CD4-positive, alpha-beta T cell (primary cell): ENCODE data around the gene COMMD7. TPM values are rescaled to one million over a fixed set of nuclear protein-coding genes. Genes with fewer than 3 reads are reported as not detected.
A peak's percentile ranks its signal among the peaks of the same experiment; 100 is the strongest.

Experiments used
- ATAC-seq: fragments of 200-7000 bp; cut with Tn5 transposase; one replicate; pipeline ENCODE4 v1.10.0; 2022; ENCODE audit warnings: mild to moderate bottlenecking; ENCODE audit not compliant: poor library complexity
- CTCF ChIA-PET: fragments of 350-600 bp; sonication (Branson Sonifier 250); formaldehyde crosslinking; loops from one replicate; lab custom pipeline; 2021; ENCODE audit warnings: antibody characterized with exemption, inconsistent platforms; lab: Charles Lee
- POLR2A ChIA-PET: fragments of 350-600 bp; sonication (Branson Sonifier 250); formaldehyde crosslinking; loops from one replicate; lab custom pipeline; 2021; ENCODE audit warnings: antibody characterized with exemption, inconsistent platforms; lab: Charles Lee
- DNase-seq, 14 experiments: peaks; one replicate each; pipeline ENCODE4 v3.0.0-alpha.2; 2013 to 2020; ENCODE audit warnings: mixed read lengths in 2 of 14
- H3K27ac ChIP-seq, 2 donors: one replicate each; pipeline versions ENCODE4 v1.5.1 to v1.7.0; 2013; ENCODE audit warnings: low read length in 2 of 2, low read depth in 1 of 2, mild to moderate bottlenecking in 1 of 2
- H3K27me3 ChIP-seq, 2 experiments: 1 replicate in 1 of 2; 2 replicates in 1 of 2; pipeline versions ENCODE4 v1.6.1 to v1.7.0; 2013; ENCODE audit warnings: low read length in 2 of 2, control low read depth in 1 of 2, mild to moderate bottlenecking in 1 of 2, moderate library complexity in 1 of 2; ENCODE audit not compliant: insufficient read depth in 2 of 2, control insufficient read depth in 1 of 2
- H3K36me3 ChIP-seq: one replicate; pipeline ENCODE4 v1.6.1; 2013; ENCODE audit warnings: low read length, control low read depth; ENCODE audit not compliant: insufficient read depth
- H3K4me1 ChIP-seq: one replicate; pipeline ENCODE4 v1.6.1; 2013; ENCODE audit warnings: low read length, control low read depth; ENCODE audit not compliant: insufficient read depth
- H3K4me3 ChIP-seq: one replicate; pipeline ENCODE4 v1.5.1; 2013; ENCODE audit warnings: mild to moderate bottlenecking, low read length, moderate library complexity
- H3K9me3 ChIP-seq, 2 experiments: 1 replicate in 1 of 2; 2 replicates in 1 of 2; pipeline versions ENCODE4 v1.6.1 to v1.7.0; 2013; ENCODE audit warnings: low read length in 2 of 2, mild to moderate bottlenecking in 2 of 2, control low read depth in 1 of 2, moderate library complexity in 1 of 2; ENCODE audit not compliant: control insufficient read depth in 1 of 2, insufficient read depth in 1 of 2
- H3K27ac Mint-ChIP-seq: one replicate; pipeline ENCODE4 v1.8.0; 2020; ENCODE audit warnings: mixed read lengths
- H3K27me3 Mint-ChIP-seq: one replicate; pipeline ENCODE4 v1.8.0; 2021; ENCODE audit warnings: mixed read lengths
- H3K36me3 Mint-ChIP-seq: one replicate; pipeline ENCODE4 v1.8.0; 2021; ENCODE audit warnings: low read depth, mixed read lengths
- H3K4me1 Mint-ChIP-seq: one replicate; pipeline ENCODE4 v1.8.0; 2021; ENCODE audit warnings: low read depth, mixed read lengths
- H3K4me3 Mint-ChIP-seq: one replicate; pipeline ENCODE4 v1.8.0; 2020; ENCODE audit warnings: mild to moderate bottlenecking, mixed read lengths
- H3K9me3 Mint-ChIP-seq: one replicate; pipeline ENCODE4 v1.8.0; 2020; ENCODE audit warnings: mixed read lengths
- intact Hi-C, 2 experiments: fragments of 100-400 bp; cut with DNase I in 1 of 2; cut with micrococcal nuclease in 1 of 2; formaldehyde crosslinking; loops; one replicate each; pipeline versions ENCODE4 v1.15.1 to v1.9.0; 2023 to 2025; cut with DNase I, micrococcal nuclease
- polyA plus RNA-seq, 2 donors: library from polyadenylated mRNA; unstranded; fragments of 120-200 nt; gene quantifications; one replicate each; pipeline ENCODE4 v1.2.1, GENCODE V29; 2013
- total RNA-seq, 174 experiments: library from RNA in 2 of 174; stranded (reverse) in 2 of 174; gene quantifications; one replicate each; pipeline ENCODE4 v1.2.3 and lab custom pipeline; 2021 to 2026
- TF ChIP-seq, protein P1 (sequence below): fragments of 200-600 bp; IDR thresholded peaks from one replicate; pipeline ENCODE4 v1.8.0; 2022; ENCODE audit warnings: antibody characterized with exemption, mild to moderate bottlenecking

COMMD7 gene
- total RNA-seq (10 to 100 TPM; 30.3 to 30.4 TPM), total RNA-seq (lab: John Stamatoyannopoulos, UW) (5.3 to 24.9 (median 14.6) reads per million in 172 experiments)
- 47.2 TPM for polyA plus RNA-seq (2013, experiment 1 of 2)
- polyA plus RNA-seq (2013, experiment 2 of 2), result 49.3 TPM

DNA sequence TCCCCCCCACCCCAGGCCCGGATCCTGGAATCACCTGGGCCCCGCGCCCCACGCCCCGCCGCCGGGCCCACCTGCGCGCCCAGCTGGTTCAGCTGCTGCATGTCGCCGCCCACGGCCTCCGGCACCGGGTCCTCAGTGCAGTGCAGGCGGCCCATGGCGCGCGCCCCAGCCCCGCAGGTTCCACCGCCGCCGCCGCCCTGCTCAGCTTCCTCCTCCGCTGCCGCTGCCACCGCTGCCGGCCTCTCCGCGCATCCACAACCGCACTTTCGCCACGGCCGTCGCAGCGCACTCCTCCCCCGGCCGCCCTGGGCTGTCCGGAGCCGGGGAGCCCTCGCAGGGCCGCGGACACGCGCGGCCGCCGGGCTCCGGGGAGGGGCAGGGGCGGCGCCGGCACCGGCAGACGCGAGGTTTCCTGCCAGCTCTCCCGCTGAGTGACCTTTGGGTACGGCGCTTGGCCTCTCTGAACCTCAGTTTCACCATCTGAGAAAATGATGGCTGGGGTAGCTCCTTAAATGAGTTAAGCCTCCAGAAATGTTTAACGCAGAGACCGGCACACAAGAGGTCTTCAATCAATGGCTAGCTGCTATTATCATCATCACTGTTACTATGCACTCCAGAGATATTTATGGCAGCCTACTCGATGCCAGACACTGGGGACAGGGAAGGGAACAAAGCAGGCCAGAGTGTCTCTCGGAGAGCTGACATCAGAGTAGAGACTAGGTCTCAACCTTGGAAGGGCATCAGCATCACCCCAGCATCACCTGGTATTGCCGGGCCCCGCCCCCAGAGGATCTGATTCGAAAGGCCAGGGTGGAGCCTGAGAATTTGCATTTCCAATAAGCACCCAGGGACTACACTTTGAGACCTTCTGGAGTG, at the start of gene COMMD7:
Gene COMMD7 (minus strand): TSS at position 231 of the 876 bp plus-strand sequence. CDS start 76 bp downstream, at position 155.
- CTCF ChIA-PET, result interaction anchor here (0.8 to 1.6 kb wide), 5 partner anchors 19 to 222 kb away, joined by 3 to 9 read pairs (median 4); partner anchors contain the start of gene DNMT3B
- peaks cover 41% of the 10 kb centered on the region for H3K4me1 Mint-ChIP-seq
- peak within 1 kb of the TSS; percentile 96 for H3K27ac Mint-ChIP-seq
- intact Hi-C loops, result loop anchor here (1.0 to 5.0 kb wide), 3 partner anchors 19 to 69 kb away; partner anchors contain the start of gene DNMT3B (in 1 of the 2)
- TF ChIP-seq, protein P1, sequence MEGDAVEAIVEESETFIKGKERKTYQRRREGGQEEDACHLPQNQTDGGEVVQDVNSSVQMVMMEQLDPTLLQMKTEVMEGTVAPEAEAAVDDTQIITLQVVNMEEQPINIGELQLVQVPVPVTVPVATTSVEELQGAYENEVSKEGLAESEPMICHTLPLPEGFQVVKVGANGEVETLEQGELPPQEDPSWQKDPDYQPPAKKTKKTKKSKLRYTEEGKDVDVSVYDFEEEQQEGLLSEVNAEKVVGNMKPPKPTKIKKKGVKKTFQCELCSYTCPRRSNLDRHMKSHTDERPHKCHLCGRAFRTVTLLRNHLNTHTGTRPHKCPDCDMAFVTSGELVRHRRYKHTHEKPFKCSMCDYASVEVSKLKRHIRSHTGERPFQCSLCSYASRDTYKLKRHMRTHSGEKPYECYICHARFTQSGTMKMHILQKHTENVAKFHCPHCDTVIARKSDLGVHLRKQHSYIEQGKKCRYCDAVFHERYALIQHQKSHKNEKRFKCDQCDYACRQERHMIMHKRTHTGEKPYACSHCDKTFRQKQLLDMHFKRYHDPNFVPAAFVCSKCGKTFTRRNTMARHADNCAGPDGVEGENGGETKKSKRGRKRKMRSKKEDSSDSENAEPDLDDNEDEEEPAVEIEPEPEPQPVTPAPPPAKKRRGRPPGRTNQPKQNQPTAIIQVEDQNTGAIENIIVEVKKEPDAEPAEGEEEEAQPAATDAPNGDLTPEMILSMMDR, result no peak
- DNase-seq, result peak; percentile 45 to 83 (median 58)
- peak within 1 kb of the TSS; percentile 88 for H3K4me3 ChIP-seq
- H3K36me3 ChIP-seq, result no peaks in the 10 kb centered on the region
- H3K9me3 Mint-ChIP-seq, result no peaks in the 10 kb centered on the region
- peaks cover 38% of the 10 kb centered on the region for H3K4me1 ChIP-seq
- H3K27ac ChIP-seq, result peak within 1 kb of the TSS; percentile 85 to 91
- ATAC-seq, result peak; percentile 75
- no peaks in the 10 kb centered on the region for H3K27me3 Mint-ChIP-seq
- no peaks in the 10 kb centered on the region for H3K27me3 ChIP-seq
- no peaks in the 10 kb centered on the region for H3K9me3 ChIP-seq
- H3K4me3 Mint-ChIP-seq, result peak within 1 kb of the TSS; percentile 94
- POLR2A ChIA-PET, result interaction anchor here (0.6 to 2.6 kb wide), 10 partner anchors 9 to 783 kb away, joined by 3 to 22 read pairs (median 3); partner anchors contain the start of gene DNMT3B
- peaks cover 4% of the 10 kb centered on the region for H3K36me3 Mint-ChIP-seq

DNA sequence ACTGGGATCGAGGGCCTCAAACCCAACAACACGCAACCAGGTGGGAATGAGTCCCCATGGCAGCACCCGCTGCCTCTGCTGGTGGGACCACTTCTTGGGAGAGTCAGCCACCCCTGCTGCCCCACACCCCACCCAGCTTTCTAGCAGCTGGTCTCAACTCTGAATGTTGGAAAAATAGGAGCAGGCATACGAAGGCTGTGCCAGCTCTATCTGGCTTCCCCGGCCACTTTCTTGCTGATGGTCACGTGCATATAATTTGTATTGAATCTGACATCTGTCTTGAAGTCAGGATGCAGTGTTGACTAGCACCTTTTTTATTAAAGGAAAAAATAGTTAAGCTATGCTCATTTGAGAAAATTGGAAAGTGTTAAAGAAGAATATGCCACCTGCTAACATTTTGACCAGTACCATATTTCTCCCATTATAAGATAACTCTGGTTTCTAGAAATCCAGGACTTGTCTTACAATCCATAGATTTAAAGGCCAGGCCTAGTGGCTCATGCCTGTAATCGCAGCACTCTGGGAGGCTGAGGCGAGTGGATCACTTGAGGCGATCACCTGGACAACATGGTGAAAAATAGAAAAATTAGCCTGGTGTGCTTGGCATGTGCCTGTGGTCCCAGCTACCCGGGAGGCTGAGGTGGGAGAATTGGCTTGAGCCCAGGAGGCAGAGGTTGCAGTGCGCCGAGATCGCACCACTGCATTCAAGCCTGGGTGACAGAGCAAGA, 49.6 kb upstream of the COMMD7 start:
- DNase-seq, result no peak
- Histone ChIP-seq H3K4me1 (peaks cover 62% of the 10 kb centered on the region), H3K36me3 (no peaks in the 10 kb centered on the region), H3K27ac (peak overlapping the region; percentile 43 to 65), H3K9me3 (no peaks in the 10 kb centered on the region), H3K27me3 (no peaks in the 10 kb centered on the region), H3K4me3 (no peak overlapping the region)
- H3K9me3 Mint-ChIP-seq, result no peaks in the 10 kb centered on the region
- POLR2A ChIA-PET, result interaction anchor here (1.1 to 1.6 kb wide), 2 partner anchors 27 to 110 kb away, joined by 3 to 5 read pairs; partner anchors contain the start of gene MAPRE1
- no peaks in the 10 kb centered on the region for H3K27me3 Mint-ChIP-seq
- H3K27ac Mint-ChIP-seq, result peak overlapping the region; percentile 94
- TF ChIP-seq, protein P1, result no peak
- ATAC-seq, result no peak
- no peaks in the 10 kb centered on the region for H3K36me3 Mint-ChIP-seq
- H3K4me3 Mint-ChIP-seq, result peak overlapping the region; percentile 80
- peaks cover 66% of the 10 kb centered on the region for H3K4me1 Mint-ChIP-seq
- intact Hi-C loops, result loop anchor here (5.0 kb wide), 3 partner anchors 39 to 99 kb away; no protein-coding TSS in a partner anchor
- CTCF ChIA-PET, result interaction anchor here (0.6 to 0.8 kb wide), 2 partner anchors 67 to 284 kb away, joined by 3 read pairs; no protein-coding TSS in a partner anchor

DNA sequence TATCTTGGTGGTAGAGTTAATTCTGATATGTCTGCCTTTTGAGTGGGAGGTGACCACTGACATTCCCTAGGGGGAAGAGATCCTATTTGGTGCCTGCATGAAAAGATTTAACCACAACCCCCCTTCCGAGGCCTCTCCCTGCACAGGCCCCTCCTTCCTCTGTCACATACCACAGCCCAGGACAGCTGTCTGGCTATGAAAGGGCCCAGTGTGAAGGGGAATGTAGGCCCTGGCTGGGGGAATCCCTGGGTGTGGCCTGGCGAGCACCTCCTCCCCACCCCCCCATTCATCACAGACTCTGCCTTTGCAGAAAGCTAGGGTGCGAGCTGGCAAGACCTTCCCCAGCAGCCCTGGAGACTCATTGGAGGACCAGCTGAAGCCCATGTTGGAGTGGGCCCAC, 49.0 kb upstream of the COMMD7 start:
- POLR2A ChIA-PET, result interaction anchor here (0.7 to 1.6 kb wide), 3 partner anchors 28 to 110 kb away, joined by 3 to 5 read pairs (median 3); partner anchors contain the start of gene MAPRE1
- TF ChIP-seq, protein P1, result no peak
- no peaks in the 10 kb centered on the region for H3K9me3 ChIP-seq
- H3K4me1 Mint-ChIP-seq, result peaks cover 64% of the 10 kb centered on the region
- H3K36me3 ChIP-seq, result no peaks in the 10 kb centered on the region
- CTCF ChIA-PET, result interaction anchor here (0.8 to 3.6 kb wide), 2 partner anchors 14 to 284 kb away, joined by 3 to 15 read pairs; no protein-coding TSS in a partner anchor
- peak overlapping the region; percentile 94 for H3K27ac Mint-ChIP-seq
- H3K4me3 ChIP-seq, result no peak overlapping the region
- H3K27ac ChIP-seq, result peak overlapping the region; percentile 38 to 65
- no peaks in the 10 kb centered on the region for H3K9me3 Mint-ChIP-seq
- peak; percentile 58 for ATAC-seq
- intact Hi-C loops, result loop anchor here (5.0 kb wide), 3 partner anchors 40 to 100 kb away; no protein-coding TSS in a partner anchor
- DNase-seq, result peak in 9 of 14 experiments; percentile 9 to 80 (median 44)
- H3K4me1 ChIP-seq, result peaks cover 61% of the 10 kb centered on the region
- H3K27me3 ChIP-seq, result no peaks in the 10 kb centered on the region
- no peak overlapping the region for H3K4me3 Mint-ChIP-seq
- no peaks in the 10 kb centered on the region for H3K36me3 Mint-ChIP-seq
- no peaks in the 10 kb centered on the region for H3K27me3 Mint-ChIP-seq
